ENCODE data around the gene CHD2.

GRCh38 chr15:93055211-93055610 lies 155.1 kb downstream of the CHD2 start:
- TF ChIP-seq, protein P1, sequence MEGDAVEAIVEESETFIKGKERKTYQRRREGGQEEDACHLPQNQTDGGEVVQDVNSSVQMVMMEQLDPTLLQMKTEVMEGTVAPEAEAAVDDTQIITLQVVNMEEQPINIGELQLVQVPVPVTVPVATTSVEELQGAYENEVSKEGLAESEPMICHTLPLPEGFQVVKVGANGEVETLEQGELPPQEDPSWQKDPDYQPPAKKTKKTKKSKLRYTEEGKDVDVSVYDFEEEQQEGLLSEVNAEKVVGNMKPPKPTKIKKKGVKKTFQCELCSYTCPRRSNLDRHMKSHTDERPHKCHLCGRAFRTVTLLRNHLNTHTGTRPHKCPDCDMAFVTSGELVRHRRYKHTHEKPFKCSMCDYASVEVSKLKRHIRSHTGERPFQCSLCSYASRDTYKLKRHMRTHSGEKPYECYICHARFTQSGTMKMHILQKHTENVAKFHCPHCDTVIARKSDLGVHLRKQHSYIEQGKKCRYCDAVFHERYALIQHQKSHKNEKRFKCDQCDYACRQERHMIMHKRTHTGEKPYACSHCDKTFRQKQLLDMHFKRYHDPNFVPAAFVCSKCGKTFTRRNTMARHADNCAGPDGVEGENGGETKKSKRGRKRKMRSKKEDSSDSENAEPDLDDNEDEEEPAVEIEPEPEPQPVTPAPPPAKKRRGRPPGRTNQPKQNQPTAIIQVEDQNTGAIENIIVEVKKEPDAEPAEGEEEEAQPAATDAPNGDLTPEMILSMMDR (IDR thresholded peaks at IDR 0.05): no peak
- TF ChIP-seq EP300 (IDR thresholded peaks at IDR 0.05) (no peak), POLR2AphosphoS5 (IDR thresholded peaks at IDR 0.05) (no peak), POLR2A (IDR thresholded peaks at IDR 0.05) (no peak)

Measured in sigmoid colon (tissue), 4 donors.